HepG2 (cell line): ENCODE data around the gene EMP2. TPM values are rescaled to one million over a fixed set of nuclear protein-coding genes. Genes with fewer than 3 reads are reported as not detected.

Experiments used
- AFF4 ChIP-seq: sonication (generic); formaldehyde crosslinking; IDR thresholded peaks from 2 replicates; pipeline ENCODE4 v1.4.0; 2020; ENCODE audit warnings: missing genetic modification reagents
- BATF2 ChIP-seq: sonication (generic); formaldehyde crosslinking; IDR thresholded peaks from 2 replicates; pipeline ENCODE4 v1.8.0; 2022; ENCODE audit warnings: mild to moderate bottlenecking, missing genetic modification reagents, moderate library complexity
- CCAR2 ChIP-seq: fragments of 200-400 bp; formaldehyde crosslinking; optimal IDR thresholded peaks from 2 replicates; pipeline ENCODE3; 2018; ENCODE audit warnings: low read depth, mild to moderate bottlenecking, low read length, moderate library complexity
- DPF2 ChIP-seq: sonication (generic); formaldehyde crosslinking; IDR thresholded peaks from 2 replicates; pipeline ENCODE4 v1.4.0; 2020; ENCODE audit warnings: mild to moderate bottlenecking, low read depth, missing genetic modification reagents, borderline replicate concordance
- EED ChIP-seq: sonication (generic); formaldehyde crosslinking; IDR thresholded peaks from 2 replicates; pipeline ENCODE4 v1.5.0; 2020; ENCODE audit warnings: mild to moderate bottlenecking, missing genetic modification reagents
- KAT7 ChIP-seq: IDR thresholded peaks from 2 replicates; pipeline ENCODE4 v1.6.1; 2018; ENCODE audit warnings: borderline replicate concordance, missing compliant biosample characterization
- KMT2A ChIP-seq: sonication (generic); formaldehyde crosslinking; IDR thresholded peaks from 2 replicates; pipeline ENCODE4 v1.4.0; 2020; ENCODE audit warnings: missing genetic modification reagents
- MEF2D ChIP-seq: sonication (generic); formaldehyde crosslinking; IDR thresholded peaks from 2 replicates; pipeline ENCODE4 v1.5.1; 2020; ENCODE audit warnings: mild to moderate bottlenecking, missing genetic modification reagents
- NFYB ChIP-seq: sonication (generic); formaldehyde crosslinking; IDR thresholded peaks from 2 replicates; pipeline ENCODE4 v1.4.0; 2020; ENCODE audit warnings: missing genetic modification reagents
- POLR2AphosphoS5 ChIP-seq: IDR thresholded peaks from 2 replicates; pipeline ENCODE4 v1.6.1; 2012; ENCODE audit warnings: low read depth, low read length
- PPARG ChIP-seq: conservative IDR thresholded peaks from 2 replicates; pipeline ENCODE4 v1.6.1; 2016; ENCODE audit warnings: missing biosample characterization, missing genetic modification reagents
- PRPF4 ChIP-seq: fragments of 200-400 bp; formaldehyde crosslinking; IDR thresholded peaks from 2 replicates; pipeline ENCODE4 v1.6.1; 2016; ENCODE audit warnings: low read length, low read depth; ENCODE audit not compliant: poor library complexity, severe bottlenecking
- STAG1 ChIP-seq: sonication (generic); formaldehyde crosslinking; IDR thresholded peaks from 2 replicates; pipeline ENCODE4 v1.4.0; 2020; ENCODE audit warnings: missing genetic modification reagents
- ZBTB46 ChIP-seq: sonication (generic); formaldehyde crosslinking; IDR thresholded peaks from 2 replicates; pipeline ENCODE4 v1.4.0; 2020; ENCODE audit warnings: mild to moderate bottlenecking, missing genetic modification reagents, borderline replicate concordance
- ZBTB49 ChIP-seq: sonication (generic); formaldehyde crosslinking; IDR thresholded peaks from 2 replicates; pipeline ENCODE4 v1.4.0; 2020; ENCODE audit warnings: missing genetic modification reagents, borderline replicate concordance
- ZFP36 ChIP-seq: fragments of 150-350 bp; IDR thresholded peaks from 2 replicates; pipeline ENCODE4 v1.6.1; 2018; ENCODE audit warnings: borderline replicate concordance, low read length, low read depth; ENCODE audit not compliant: partially characterized antibody
- ZMYM2 ChIP-seq: sonication (generic); formaldehyde crosslinking; IDR thresholded peaks from 2 replicates; pipeline ENCODE4 v1.8.0; 2022; ENCODE audit warnings: mild to moderate bottlenecking, missing genetic modification reagents
- ZNF251 ChIP-seq: sonication (generic); formaldehyde crosslinking; IDR thresholded peaks from 2 replicates; pipeline ENCODE4 v1.9.0; 2021; ENCODE audit warnings: mild to moderate bottlenecking, missing genetic modification reagents
- ZNF605 ChIP-seq: sonication (generic); formaldehyde crosslinking; IDR thresholded peaks from 2 replicates; pipeline ENCODE4 v1.8.0; 2022; ENCODE audit warnings: mild to moderate bottlenecking, missing genetic modification reagents
- ZNF615 ChIP-seq: sonication (generic); formaldehyde crosslinking; IDR thresholded peaks from 2 replicates; pipeline ENCODE4 v1.5.0; 2020; ENCODE audit warnings: mild to moderate bottlenecking, missing genetic modification reagents, borderline replicate concordance
- ZNF709 ChIP-seq: sonication (generic); formaldehyde crosslinking; IDR thresholded peaks from 2 replicates; pipeline ENCODE4 v1.5.0; 2020; ENCODE audit warnings: mild to moderate bottlenecking, missing genetic modification reagents
- ZNF740 ChIP-seq: sonication (generic); formaldehyde crosslinking; IDR thresholded peaks from 2 replicates; pipeline ENCODE4 v1.4.0; 2020; ENCODE audit warnings: missing genetic modification reagents
- polyA plus RNA-seq, 8 experiments: library from polyadenylated mRNA; depleted of rRNA in 3 of 8; stranded (reverse) in 7 of 8; unstranded in 1 of 8; fragments of >200 nt; fragmentation: Illumina TruSeq in 4 of 8; extraction: Trizol in 4 of 8; gene quantifications; 2 replicates each; pipeline versions ENCODE4 v1.2.1 to v1.2.3, GENCODE V29; 2011 to 2016; ENCODE audit warnings: low read depth in 4 of 8, missing spikeins in 1 of 8, mixed read lengths in 1 of 8; ENCODE audit not compliant: insufficient read depth in 1 of 8
- total RNA-seq, 5 experiments: library from RNA; depleted of rRNA; stranded (reverse); fragments of >200 nt; fragmentation: Illumina TruSeq; extraction: Trizol; gene quantifications; 2 replicates each; pipeline ENCODE4 v1.2.3, GENCODE V29; 2016; ENCODE audit warnings: low read depth in 1 of 5

The EMP2 gene
- total and polyA plus RNA-seq, 2 of the 13 experiments (the other 11 are each of a cell fraction or from before 2014, with no cell fraction given): 24.6 to 91.2 TPM

- TF ChIP-seq NFYB (CRISPR knock-in tag) (no peak), EED (CRISPR knock-in tag) (peak; percentile 59; the same call in 1 of the 2 replicates), STAG1 (CRISPR knock-in tag) (peak; percentile 100), POLR2AphosphoS5 (no peak), ZFP36 (peak; percentile 73), BATF2 (CRISPR knock-in tag) (no peak), CCAR2 (no peak), ZNF251 (no peak), ZMYM2 (CRISPR knock-in tag) (no peak), ZNF605 (CRISPR knock-in tag) (peak; percentile 70; the same call in 1 of the 2 replicates), KMT2A (CRISPR knock-in tag) (peak; percentile 44; the same call in 1 of the 2 replicates), AFF4 (CRISPR knock-in tag) (no peak), PPARG (0 out of 2 replicates have a peak, but pooled peaks have one; percentile 57), ZNF709 (CRISPR knock-in tag) (no peak), PRPF4 (no peak), ZNF740 (CRISPR knock-in tag) (no peak), ZBTB49 (peak; percentile 32; the same call in 1 of the 2 replicates), MEF2D (CRISPR knock-in tag) (peak; percentile 82; the same call in 1 of the 2 replicates), KAT7 (no peak; the same call in 1 of the 2 replicates), ZBTB46 (CRISPR knock-in tag) (no peak), ZNF615 (CRISPR knock-in tag) (no peak), DPF2 (no peak)
Measured at GRCh38 chr16:10509534-10510025, 70.8 kb downstream of the EMP2 start (continued).
